Measurements from ENCODE around the gene MAPK10.

Gene MAPK10

DNA sequence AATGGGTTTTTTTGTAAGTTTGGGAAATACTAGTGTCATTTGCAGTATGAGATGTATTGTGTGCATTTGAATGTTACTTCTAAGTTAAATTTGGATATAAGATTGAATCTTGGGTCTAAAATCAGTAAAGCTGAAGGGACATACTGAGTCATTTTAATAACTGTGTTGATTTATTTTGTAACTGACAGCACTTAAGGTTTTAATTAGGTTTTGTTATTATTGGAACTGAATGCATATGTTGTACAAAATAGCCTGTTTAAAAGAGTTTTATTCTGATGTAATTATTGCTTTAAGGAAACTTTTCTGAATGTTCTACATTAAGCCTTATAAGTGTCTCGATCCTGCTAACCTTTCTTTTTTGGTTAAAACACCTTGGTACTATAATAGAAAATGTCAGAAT lies 396.6 kb downstream of the MAPK10 start:
- DNase-seq (ENCODE audit: low read depth) = no peak
- no peak overlapping the region for H3K4me3 ChIP-seq (ENCODE audit: low read depth, low read length)

DNA sequence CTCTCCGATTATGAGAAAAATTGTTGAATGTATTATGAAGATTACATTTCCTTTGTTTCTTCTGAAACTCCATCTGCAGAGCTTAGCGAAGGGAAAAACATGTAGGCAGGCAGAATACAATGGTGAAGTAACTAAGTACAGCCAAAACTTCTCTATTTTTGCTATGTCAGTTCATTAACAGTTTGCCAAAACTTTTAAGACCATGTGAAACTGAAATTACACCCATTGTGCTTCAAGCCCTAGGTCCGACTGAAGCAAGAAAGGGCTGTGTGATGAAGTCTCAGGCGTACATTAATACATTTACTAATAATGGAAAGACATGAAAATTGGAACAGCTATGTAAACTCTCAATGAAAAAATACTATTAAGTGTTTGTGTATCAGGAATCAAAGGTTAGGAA lies 398.0 kb downstream of the MAPK10 start:
- DNase-seq (ENCODE audit: low read depth) = no peak
- no peak overlapping the region for H3K4me3 ChIP-seq (ENCODE audit: low read depth, low read length)

DNA sequence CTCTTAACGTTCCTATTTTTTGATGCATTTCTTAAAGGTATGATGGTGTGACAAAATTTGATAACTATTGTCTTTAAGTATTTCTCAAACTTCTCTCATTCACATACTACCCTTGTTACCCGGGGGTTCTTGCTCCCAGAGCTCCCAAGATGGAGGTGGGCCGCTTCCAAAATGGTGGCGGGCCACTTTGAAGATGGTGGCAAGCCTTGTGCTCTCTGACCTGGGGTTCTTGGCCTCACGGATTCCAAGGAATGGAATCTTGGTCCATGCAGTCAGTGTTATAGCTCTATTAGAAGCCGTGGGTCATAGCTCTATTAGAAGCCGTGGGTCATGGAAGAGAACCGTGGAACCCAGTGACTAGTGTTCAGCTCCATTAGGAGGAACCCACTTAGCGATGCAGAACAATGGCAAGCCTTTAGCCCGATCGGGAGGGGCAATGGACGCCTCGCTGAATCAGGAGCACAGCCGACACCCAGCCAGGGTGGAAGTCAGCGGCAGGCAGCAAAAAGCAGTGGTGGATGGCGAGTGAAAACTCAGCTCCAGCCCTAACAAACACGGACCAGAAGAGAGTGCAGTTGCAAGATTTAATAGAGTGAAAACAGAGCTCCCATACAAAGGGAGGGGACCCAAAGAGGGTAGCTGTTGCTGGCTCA lies 403.4 kb downstream of the MAPK10 start:
- H3K4me3 ChIP-seq (ENCODE audit: low read depth, low read length) = no peak overlapping the region
- no peak for DNase-seq (ENCODE audit: low read depth)

GRCh38 chr4:85955620-85956292 lies 404.1 kb downstream of the MAPK10 start:
- DNase-seq (ENCODE audit: low read depth) = no peak
- no peak overlapping the region for H3K4me3 ChIP-seq (ENCODE audit: low read depth, low read length)

DNA sequence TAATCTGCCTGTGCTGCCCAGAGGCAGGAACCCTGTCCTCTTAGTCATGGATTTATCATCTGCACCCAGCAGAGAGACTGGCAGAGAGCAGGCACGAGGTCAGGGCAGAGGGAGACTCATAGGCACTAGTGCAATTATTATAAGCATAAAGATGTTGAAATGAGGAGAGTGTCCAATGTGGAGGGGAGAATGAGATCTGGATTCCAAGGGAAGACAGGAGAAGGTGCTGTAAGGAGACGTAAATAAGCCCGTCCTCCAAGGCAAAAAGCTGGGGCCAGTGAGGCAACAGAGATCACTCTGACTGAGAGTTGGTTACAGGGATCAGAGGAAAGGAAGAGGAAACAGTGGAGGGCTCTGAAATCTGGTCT lies 406.2 kb downstream of the MAPK10 start:
- DNase-seq (ENCODE audit: low read depth) = no peak
- no peak overlapping the region for H3K4me3 ChIP-seq (ENCODE audit: low read depth, low read length)

DNA sequence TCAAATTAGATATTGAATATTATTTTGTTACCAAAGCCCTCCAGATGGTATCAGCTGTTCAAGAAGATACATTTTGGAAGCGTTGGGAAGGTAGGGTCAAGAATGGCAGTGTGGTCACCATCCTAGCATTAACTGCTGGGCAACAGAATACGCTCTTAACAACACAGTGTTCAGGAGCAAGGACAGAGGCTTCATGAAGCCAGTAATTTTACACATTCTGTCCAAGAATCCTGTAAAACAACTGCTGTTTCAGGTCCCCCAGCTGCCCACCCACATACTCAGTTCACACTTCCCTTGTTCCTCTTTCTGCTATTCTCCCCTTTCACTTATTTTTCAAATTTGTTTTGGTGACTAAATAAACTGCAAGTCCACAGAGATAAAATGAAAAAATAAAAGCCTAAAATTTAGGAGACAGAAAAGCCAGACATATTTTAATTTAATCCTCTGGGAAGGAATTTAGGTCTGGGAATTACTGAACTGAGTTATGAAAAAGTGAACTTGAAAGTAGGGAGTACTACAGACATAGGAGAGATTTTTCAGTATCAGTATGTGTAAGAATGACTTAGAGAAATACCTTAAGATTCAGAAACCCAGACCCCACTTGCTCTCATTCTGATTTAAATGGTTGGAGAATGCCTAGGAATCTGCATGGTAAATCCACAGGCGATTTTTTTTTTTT lies 406.7 kb downstream of the MAPK10 start:
- DNase-seq (ENCODE audit: low read depth) = no peak
- H3K4me3 ChIP-seq (ENCODE audit: low read depth, low read length) = no peak overlapping the region

DNA sequence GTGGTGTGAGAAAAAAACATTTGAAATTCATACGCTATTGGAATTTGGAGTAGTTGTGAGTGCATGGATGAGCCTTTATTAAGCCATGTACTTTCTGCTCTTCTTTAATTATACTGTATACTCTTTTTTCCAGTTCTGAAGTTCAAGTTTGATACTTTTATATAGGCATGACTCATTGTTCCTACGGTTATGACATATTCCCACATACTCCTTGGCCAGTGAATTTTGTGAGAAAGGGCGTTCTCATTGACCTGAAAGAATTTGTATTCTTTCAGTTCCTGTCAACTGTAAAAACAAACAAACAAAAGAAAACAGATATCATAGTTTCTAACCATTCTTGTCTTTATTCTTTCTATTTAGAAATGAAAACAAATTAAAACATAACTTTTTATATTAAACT lies 407.3 kb downstream of the MAPK10 start:
- H3K4me3 ChIP-seq (ENCODE audit: low read depth, low read length) = no peak overlapping the region
- DNase-seq (ENCODE audit: low read depth) = no peak

GRCh38 chr4:85951099-85951498 lies 408.8 kb downstream of the MAPK10 start:
- no peak for DNase-seq (ENCODE audit: low read depth)
- H3K4me3 ChIP-seq (ENCODE audit: low read depth, low read length) = no peak overlapping the region

DNA sequence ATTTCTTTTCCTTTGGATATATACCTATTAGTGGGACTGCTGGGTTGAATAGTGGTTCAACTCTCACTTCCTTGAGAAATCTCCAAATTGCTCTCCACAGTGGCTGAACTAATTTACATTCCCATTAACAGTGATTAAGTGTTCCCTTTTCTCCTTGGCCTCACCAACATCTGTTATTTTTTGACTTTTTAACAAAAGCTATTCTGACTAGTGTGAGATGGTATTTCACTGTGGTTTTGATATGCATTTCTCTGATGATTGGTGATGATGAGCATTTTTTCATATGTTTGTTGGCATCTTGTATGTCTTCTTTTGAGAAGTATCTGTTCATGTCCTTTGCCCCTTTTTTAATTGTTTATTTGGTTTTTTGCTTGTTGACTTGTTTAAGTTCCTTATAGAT lies 413.0 kb downstream of the MAPK10 start:
- H3K4me3 ChIP-seq (ENCODE audit: low read depth, low read length) = no peak overlapping the region
- DNase-seq (ENCODE audit: low read depth) = no peak

DNA sequence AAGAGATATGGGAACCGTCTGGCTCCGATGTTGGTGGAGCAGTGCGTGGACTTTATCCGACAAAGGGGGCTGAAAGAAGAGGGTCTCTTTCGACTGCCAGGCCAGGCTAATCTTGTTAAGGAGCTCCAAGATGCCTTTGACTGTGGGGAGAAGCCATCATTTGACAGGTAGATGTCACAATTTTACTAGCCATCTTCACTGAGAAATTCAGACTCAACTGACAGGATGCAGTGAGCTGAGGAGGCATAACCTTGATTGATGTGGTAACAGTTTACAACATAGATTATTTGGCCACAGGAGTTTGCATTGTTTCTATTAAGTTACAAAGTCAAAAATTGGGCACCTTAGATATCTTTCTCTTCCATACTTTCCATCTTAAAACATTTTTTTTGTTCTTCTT lies 417.7 kb downstream of the MAPK10 start:
- no peak overlapping the region for H3K4me3 ChIP-seq (ENCODE audit: low read depth, low read length)
- DNase-seq (ENCODE audit: low read depth) = no peak

DNA sequence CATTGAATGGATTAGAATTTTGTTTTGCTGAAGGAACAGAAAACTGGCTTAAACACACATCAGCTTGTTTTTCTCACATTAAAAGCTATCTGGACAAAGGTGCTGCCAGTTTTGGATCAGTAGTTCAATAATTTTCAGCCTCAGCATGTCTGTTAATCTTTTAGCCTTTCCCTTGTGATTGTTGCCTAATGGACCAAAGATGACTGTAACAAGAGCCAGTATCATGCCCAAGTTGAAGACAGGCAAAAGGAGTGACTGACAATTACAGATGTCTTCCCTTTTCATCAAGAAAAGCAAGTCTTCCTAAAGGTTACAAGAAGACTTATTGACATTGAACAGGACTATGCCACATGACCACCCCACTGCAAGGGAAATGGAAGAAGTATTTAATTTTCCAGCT lies 419.7 kb downstream of the MAPK10 start:
- DNase-seq (ENCODE audit: low read depth) = no peak
- H3K4me3 ChIP-seq (ENCODE audit: low read depth, low read length) = no peak overlapping the region

All from skeletal muscle cell (primary cell).